ENCODE measurements around the gene PUM2. TPM values are rescaled to one million over a fixed set of nuclear protein-coding genes. Genes with fewer than 3 reads are reported as not detected.

Gene PUM2
- total and polyA plus RNA-seq, 12 donors: 12.4 to 79.1 (median 67.6) TPM

GRCh38 chr2:20362701-20363435 lies 12.2 kb upstream of the PUM2 start:
- Histone ChIP-seq H3K9me3 (peaks cover 0 to 3% (median 0%) of the 10 kb centered on the region in 11 donors), H3K27ac (peak overlapping the region in 1 of 10 donors; percentile 38), H3K36me3 (no peaks in the 10 kb centered on the region), H3K27me3 (peaks cover 0 to 15% (median 0%) of the 10 kb centered on the region in 7 donors), H3K4me3 (no peak overlapping the region), H3K4me1 (peaks cover 0 to 25% (median 0%) of the 10 kb centered on the region in 9 donors)
- no peak for TF ChIP-seq CTCF (IDR thresholded peaks at IDR 0.05)
- intact Hi-C loops (cut with DNase I): no loop called here
- no peak for ATAC-seq
- DNase-seq: no peak
- 96 to 97% methylated on average over 5 of the region's 5 CpGs for WGBS, 2 donors

- Histone ChIP-seq H3K4me3 (no peak overlapping the region), H3K9me3 (no peaks in the 10 kb centered on the region), H3K27ac (no peak overlapping the region), H3K4me1 (peaks cover 0 to 28% (median 0%) of the 10 kb centered on the region in 9 donors), H3K27me3 (peaks cover 0 to 15% (median 0%) of the 10 kb centered on the region in 7 donors), H3K36me3 (no peaks in the 10 kb centered on the region)
- DNase-seq: no peak
- no peak for ATAC-seq
- intact Hi-C loops (cut with DNase I): no loop called here
- TF ChIP-seq CTCF (IDR thresholded peaks at IDR 0.05): no peak
- 81 to 83% methylated on average over 4 of the region's 4 CpGs for WGBS, 2 donors
Observed at GRCh38 chr2:20361893-20362292, 11.2 kb upstream of the PUM2 start.

GRCh38 chr2:20359096-20359495 lies 8.5 kb upstream of the PUM2 start:
- Histone ChIP-seq H3K36me3 (no peaks in the 10 kb centered on the region), H3K4me3 (no peak overlapping the region), H3K4me1 (peaks cover 0 to 11% (median 0%) of the 10 kb centered on the region in 9 donors), H3K27ac (no peak overlapping the region), H3K27me3 (peaks cover 0 to 6% (median 0%) of the 10 kb centered on the region in 7 donors), H3K9me3 (no peaks in the 10 kb centered on the region)
- TF ChIP-seq CTCF (IDR thresholded peaks at IDR 0.05): no peak
- ATAC-seq (no peak), DNase-seq (no peak)
- intact Hi-C loops (cut with DNase I): no loop called here
- 96% methylated on average over 6 of the region's 6 CpGs for WGBS, 2 donors

- 80% methylated on average over 13 of the region's 13 CpGs for WGBS, 2 donors
- intact Hi-C loops (cut with DNase I): no loop called here
- no peak for DNase-seq
- peak overlapping the region in 1 of 10 donors; percentile 39 for H3K27ac ChIP-seq
- H3K4me1 ChIP-seq: peaks cover 0 to 11% (median 0%) of the 10 kb centered on the region in 9 donors
- no peaks in the 10 kb centered on the region for H3K9me3 ChIP-seq
- ATAC-seq: no peak
- H3K4me3 ChIP-seq: no peak overlapping the region
- no peaks in the 10 kb centered on the region for H3K36me3 ChIP-seq
- H3K27me3 ChIP-seq: no peaks in the 10 kb centered on the region
- no peak for TF ChIP-seq CTCF (IDR thresholded peaks at IDR 0.05)
Observed at GRCh38 chr2:20357638-20358389, 7.2 kb upstream of the PUM2 start.
